Brain microvascular endothelial cell (primary cell): Measurements from ENCODE around the gene CKAP2L.

ENCODE experiments used
- DNase-seq: peaks from one replicate; pipeline ENCODE4 v3.0.0-alpha.2; 2020
- H3K27ac ChIP-seq: fragments of 250-450 bp; sonication (Bioruptor Pico); 2 replicates; pipeline ENCODE4 v1.5.1; 2020; ENCODE audit warnings: mild to moderate bottlenecking, moderate library complexity
- H3K27me3 ChIP-seq: fragments of 250-450 bp; sonication (Bioruptor Pico); replicated peaks from 2 replicates; pipeline ENCODE4 v1.5.1; 2020; ENCODE audit warnings: mild to moderate bottlenecking
- H3K36me3 ChIP-seq: fragments of 250-450 bp; sonication (Bioruptor Pico); replicated peaks from 2 replicates; pipeline ENCODE4 v1.5.1; 2020; ENCODE audit warnings: mild to moderate bottlenecking
- H3K4me3 ChIP-seq: 2 replicates; pipeline ENCODE4 v1.5.1; 2011; ENCODE audit warnings: low read depth, mild to moderate bottlenecking, control low read depth, low read length, moderate library complexity
- CTCF ChIP-seq: IDR thresholded peaks from 2 replicates; pipeline ENCODE4 v1.5.1; 2011; ENCODE audit warnings: low read depth, mild to moderate bottlenecking, moderate library complexity, low read length, control low read depth, inconsistent platforms; ENCODE audit errors: missing control alignments
- in situ Hi-C: cut with HindIII; loops from 2 replicates; pipeline ENCODE4 v1.10.0; 2017; ENCODE audit warnings: low sequenced_read_pairs, low pct_ligation_motif_present

The CKAP2L gene

GRCh38 chr2:112750560-112750843 lies 13.9 kb downstream of the CKAP2L start:
- peak; percentile 43 for DNase-seq
- Histone ChIP-seq H3K36me3 (no peaks in the 10 kb centered on the region), H3K27ac (peak overlapping the region; percentile 81), H3K4me3 (no peak overlapping the region), H3K27me3 (no peaks in the 10 kb centered on the region)
- TF ChIP-seq CTCF, result no peak
- in situ Hi-C loops, result loop anchor here (25.0 kb wide), 1 partner anchor 187 kb away; no protein-coding TSS in a partner anchor

- no peaks in the 10 kb centered on the region for H3K27me3 ChIP-seq
- H3K36me3 ChIP-seq, result no peaks in the 10 kb centered on the region
- peak overlapping the region; percentile 81 for H3K27ac ChIP-seq
- DNase-seq, result peak; percentile 81
- in situ Hi-C loops, result loop anchor here (25.0 kb wide), 1 partner anchor 187 kb away; no protein-coding TSS in a partner anchor
- no peak overlapping the region for H3K4me3 ChIP-seq
- peak; percentile 99 for TF ChIP-seq CTCF
These were observed 14.5 kb downstream of the CKAP2L start for GRCh38 chr2:112749755-112750559.

GRCh38 chr2:112740527-112740926 lies 23.9 kb downstream of the CKAP2L start:
- TF ChIP-seq CTCF, result no peak
- no peaks in the 10 kb centered on the region for H3K27me3 ChIP-seq
- H3K4me3 ChIP-seq, result no peak overlapping the region
- no peak overlapping the region for H3K27ac ChIP-seq
- in situ Hi-C loops, result no loop called here
- no peaks in the 10 kb centered on the region for H3K36me3 ChIP-seq
- no peak for DNase-seq

GRCh38 chr2:112737542-112738232 lies 26.7 kb downstream of the CKAP2L start:
- no peak for DNase-seq
- no peaks in the 10 kb centered on the region for H3K36me3 ChIP-seq
- no peaks in the 10 kb centered on the region for H3K27me3 ChIP-seq
- H3K4me3 ChIP-seq, result no peak overlapping the region
- in situ Hi-C loops, result no loop called here
- H3K27ac ChIP-seq, result peak overlapping the region; percentile 9
- no peak for TF ChIP-seq CTCF

- TF ChIP-seq CTCF, result no peak
- no peak for DNase-seq
- in situ Hi-C loops, result no loop called here
- no peaks in the 10 kb centered on the region for H3K27me3 ChIP-seq
- H3K27ac ChIP-seq, result no peak overlapping the region
- H3K36me3 ChIP-seq, result no peaks in the 10 kb centered on the region
- no peak overlapping the region for H3K4me3 ChIP-seq
These were observed 30.5 kb downstream of the CKAP2L start for GRCh38 chr2:112733871-112734270.

GRCh38 chr2:112733456-112733855 lies 31.0 kb downstream of the CKAP2L start:
- H3K27me3 ChIP-seq, result no peaks in the 10 kb centered on the region
- no peak for DNase-seq
- H3K27ac ChIP-seq, result no peak overlapping the region
- H3K36me3 ChIP-seq, result no peaks in the 10 kb centered on the region
- no peak for TF ChIP-seq CTCF
- in situ Hi-C loops, result no loop called here
- H3K4me3 ChIP-seq, result no peak overlapping the region
